GM12891 (cell line): Measurements from ENCODE around the gene DNALI1.
"Not testable (repeated sequence)": the region's sequence is repeated elsewhere in the genome, so short reads cannot be mapped to it uniquely, and the experiment has no call there.

Experiments used
- DNase-seq: peaks from one replicate; pipeline ENCODE4 v3.0.0; 2011; ENCODE audit warnings: low spot score; ENCODE audit not compliant: insufficient read length
- FAIRE-seq: peaks from 2 replicates; lab custom pipeline; 2011; peaks lifted over from hg19 to GRCh38; lab: Jason Lieb, UNC
- PAX5 ChIP-seq: IDR thresholded peaks from 2 replicates; pipeline ENCODE4 v1.6.1; 2011; ENCODE audit warnings: low read length, moderate library complexity, mild to moderate bottlenecking; ENCODE audit not compliant: insufficient read depth, severe bottlenecking
- POLR2A ChIP-seq: IDR thresholded peaks from 2 replicates; pipeline ENCODE4 v1.6.1; 2011; ENCODE audit warnings: low read depth, low read length, control low read depth
- POLR2AphosphoS5 ChIP-seq: IDR thresholded peaks from 2 replicates; pipeline ENCODE4 v1.6.1; 2011; ENCODE audit warnings: low read depth, low read length, control low read depth
- POU2F2 ChIP-seq: IDR thresholded peaks from 2 replicates; pipeline ENCODE4 v1.6.1; 2011; ENCODE audit warnings: low read depth, mild to moderate bottlenecking, control low read depth, low read length, moderate library complexity
- SPI1 ChIP-seq: IDR thresholded peaks from 2 replicates; pipeline ENCODE4 v1.6.1; 2011; ENCODE audit warnings: low read depth, low read length, control low read depth
- TAF1 ChIP-seq: IDR thresholded peaks from 2 replicates; pipeline ENCODE4 v1.6.1; 2011; ENCODE audit warnings: low read depth, low read length, control low read depth

Gene DNALI1

DNA sequence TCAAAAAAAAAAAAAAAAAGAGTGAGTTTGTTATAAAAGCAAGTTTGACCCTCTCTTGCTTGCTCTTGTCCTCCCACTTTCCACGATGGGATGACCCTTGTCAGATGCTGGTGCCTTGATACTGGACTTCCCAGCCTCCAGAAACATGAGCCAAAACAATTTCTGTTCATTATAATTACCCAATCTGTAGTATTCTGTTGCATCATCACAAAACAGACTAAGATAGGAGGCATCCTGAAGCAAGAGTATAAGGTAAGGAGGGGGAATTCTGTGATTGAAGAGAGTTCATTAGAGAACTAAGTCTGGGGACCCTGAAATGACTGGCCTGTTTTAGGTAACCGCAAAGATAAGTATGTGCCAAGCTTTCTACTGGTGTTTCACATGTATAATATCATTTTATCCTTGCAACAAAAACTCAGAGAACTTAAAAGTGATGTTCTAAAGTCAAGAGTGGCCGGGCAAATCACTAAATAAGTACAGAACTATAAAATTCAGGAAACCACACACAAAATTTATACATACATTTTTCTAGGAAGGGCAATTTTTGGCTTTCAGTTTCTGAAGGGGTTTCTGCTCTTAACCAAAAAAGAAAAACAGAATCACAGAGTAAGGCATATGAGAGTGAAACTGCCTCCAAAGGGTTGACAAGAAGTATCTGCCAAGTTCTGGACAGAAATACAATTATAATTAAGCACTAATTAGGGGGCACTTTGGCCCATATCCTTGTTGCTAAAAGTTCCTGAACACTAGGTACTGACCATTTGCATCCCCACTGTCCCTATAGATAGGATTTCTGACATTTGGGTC is 14.0 kb downstream of the DNALI1 start:
- TF ChIP-seq POLR2A (no peak), POLR2AphosphoS5 (no peak), POU2F2 (no peak), TAF1 (no peak)
- FAIRE-seq (no peak), DNase-seq (no peak)

DNA sequence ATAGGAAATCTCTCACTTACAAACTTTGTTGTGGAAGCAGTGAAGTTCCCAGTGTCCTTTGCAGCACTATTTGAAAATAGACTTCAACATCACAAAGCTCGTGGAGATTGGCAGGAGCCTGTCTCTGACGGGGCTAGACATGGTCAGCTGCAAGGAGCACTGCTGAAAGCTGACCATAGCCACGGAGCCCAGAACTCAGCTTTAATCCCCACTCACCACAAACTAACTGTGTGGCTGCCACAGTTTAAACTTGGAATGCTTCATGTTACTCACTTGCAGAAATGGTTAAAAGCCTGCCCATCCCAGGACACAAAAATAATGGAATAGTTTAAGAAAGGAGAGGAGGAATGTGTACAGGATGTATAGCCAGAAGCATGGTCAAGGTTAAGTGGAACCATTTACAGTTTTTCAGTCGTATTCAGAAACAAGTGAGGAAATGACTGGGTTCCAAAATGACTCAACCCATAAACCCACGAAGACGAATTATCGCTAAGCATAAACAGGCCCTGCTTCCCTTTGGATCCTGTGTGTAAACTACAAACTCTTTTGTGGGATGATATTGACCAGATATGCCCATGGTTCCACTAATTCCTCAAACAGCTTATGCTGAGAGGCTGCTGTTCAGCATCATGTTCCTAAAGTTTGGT is 18.2 kb downstream of the DNALI1 start:
- DNase-seq (no peak), FAIRE-seq (no peak)
- TF ChIP-seq SPI1 (peak; percentile 44), POLR2AphosphoS5 (no peak)

DNA sequence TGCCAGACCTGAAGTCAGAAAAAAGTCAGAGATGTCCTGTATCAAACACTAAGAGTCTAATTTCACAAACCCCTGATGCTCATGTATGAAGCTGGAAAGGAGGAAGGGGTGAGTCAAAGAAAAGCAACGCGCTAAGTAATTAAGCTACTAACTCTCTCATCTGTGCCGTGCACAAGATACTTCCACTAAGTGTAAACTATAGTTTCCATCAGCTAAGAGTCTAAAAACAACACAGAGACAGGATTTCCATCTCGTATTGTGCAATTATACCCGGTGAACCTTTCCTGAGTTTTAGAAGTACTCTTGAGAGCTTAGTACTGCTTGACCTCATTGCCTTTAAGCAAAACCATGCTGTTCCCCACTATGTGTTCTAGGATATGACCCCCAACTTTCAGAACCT is 19.0 kb downstream of the DNALI1 start:
- FAIRE-seq (no peak), DNase-seq (no peak)
- TF ChIP-seq POLR2A = no peak
- TF ChIP-seq POLR2AphosphoS5 = no peak
- TF ChIP-seq POU2F2 = no peak
- TF ChIP-seq SPI1 = no peak
- no peak for TF ChIP-seq PAX5
- TF ChIP-seq TAF1 = no peak

DNA sequence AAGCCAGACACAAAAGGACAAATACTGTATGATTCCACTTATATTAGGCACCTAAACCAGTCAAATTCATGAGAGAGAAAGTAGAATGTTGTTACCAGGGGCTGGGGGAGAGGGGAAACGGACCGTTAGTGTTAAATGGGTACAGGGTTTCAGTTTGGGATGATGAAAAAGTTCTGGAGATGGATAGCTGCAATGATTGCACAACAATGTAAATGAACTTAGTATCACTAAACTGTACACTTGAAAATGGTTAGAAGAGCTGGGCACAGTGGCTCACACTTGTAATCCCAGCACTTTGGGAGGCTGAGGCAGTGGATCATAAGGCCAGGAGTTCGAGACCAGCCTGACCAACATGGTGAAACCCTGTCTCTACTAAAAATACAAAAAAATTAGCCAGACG is 27.8 kb downstream of the DNALI1 start:
- FAIRE-seq, DNase-seq: not testable (repeated sequence)

DNA sequence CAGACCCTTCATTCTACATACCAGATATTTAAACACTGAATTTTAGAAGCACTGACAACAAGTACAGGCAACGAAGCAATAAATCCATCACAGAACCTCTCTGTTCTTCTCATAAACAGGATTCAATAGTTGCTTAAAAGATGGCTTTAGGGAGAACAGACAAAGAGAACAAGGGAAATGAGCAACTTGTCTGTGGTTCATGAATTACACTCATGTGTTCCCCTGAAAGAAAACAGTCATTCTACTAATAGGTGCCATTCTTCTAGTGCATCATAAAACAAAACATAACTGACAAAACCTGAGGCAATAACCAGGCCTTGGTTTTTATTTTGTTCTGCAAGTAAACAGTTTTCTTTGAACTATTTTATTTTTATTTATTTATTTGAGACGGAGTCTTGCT is 32.2 kb downstream of the DNALI1 start:
- FAIRE-seq (no peak), DNase-seq (no peak)

DNA sequence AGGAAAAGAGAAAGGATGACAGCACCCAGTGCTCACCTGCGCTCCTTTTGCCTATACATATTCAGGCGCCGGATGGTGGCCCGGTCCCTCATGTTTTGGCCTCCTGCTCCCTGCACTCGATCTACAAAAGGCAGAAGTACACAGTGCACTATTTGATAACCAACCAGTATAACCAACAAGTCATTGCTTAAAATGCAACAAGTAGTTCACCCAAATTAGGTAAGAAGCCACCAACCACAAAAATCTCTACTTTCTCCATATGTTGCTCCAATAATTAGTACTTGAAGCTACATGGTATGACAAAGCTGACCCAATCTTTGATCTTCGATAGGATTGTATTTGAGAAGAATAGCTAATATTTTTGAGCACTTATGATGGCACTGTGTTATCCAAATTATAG is 37.0 kb downstream of the DNALI1 start:
- TF ChIP-seq POLR2AphosphoS5 (no peak), TAF1 (no peak), POLR2A (no peak), SPI1 (no peak), POU2F2 (no peak), PAX5 (no peak)
- DNase-seq (no peak), FAIRE-seq (no peak)

More for the DNA sequence above, 32.2 kb downstream of the DNALI1 start:
- TF ChIP-seq TAF1 = no peak
- no peak for TF ChIP-seq SPI1
- no peak for TF ChIP-seq POLR2AphosphoS5
- TF ChIP-seq POLR2A = no peak
- no peak for TF ChIP-seq POU2F2
- TF ChIP-seq PAX5 = no peak

DNA sequence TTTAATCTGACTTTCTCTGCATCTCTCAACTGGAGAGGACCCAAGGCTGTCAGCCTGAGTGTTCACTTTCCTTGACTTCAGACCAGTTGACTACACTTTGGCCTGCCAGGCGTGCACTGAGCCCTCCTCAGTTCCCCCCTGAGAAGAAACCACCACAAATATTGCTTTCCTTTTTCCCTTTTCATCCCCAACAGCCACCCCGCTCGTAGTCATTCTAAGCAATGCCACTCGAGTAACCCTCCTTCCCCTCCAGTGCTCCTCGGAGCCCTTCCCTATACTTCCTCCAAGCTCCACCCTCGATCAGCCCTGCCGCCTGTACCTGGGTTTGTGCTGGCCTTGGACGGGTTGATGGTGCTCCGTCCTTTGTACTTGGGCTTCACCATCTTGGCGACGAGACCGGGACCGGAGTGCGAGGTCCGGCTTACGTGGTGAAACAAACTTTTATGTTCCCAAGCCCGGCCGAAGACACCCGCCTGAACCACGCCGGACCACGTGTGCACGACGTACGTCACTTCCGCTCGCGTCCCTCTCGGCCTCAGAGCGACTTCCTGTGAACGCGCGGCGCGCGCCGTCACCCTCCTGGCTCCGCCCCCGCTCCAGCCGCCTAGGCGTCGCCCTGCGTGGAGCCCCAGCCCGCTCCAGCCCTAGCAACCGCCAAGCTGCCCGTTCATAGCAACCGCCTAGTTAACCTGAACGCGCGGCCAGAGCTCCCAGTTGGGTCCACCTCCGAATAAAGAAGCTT is 38.9 kb downstream of the DNALI1 start, which contains the start of gene GNL2:
TSS of gene GNL2 (minus strand) at position 498 of the 742 bp plus-strand sequence. CDS start at position 383, 115 bp downstream.
- FAIRE-seq (peak; percentile 99), DNase-seq (peak; percentile 94)
- TF ChIP-seq TAF1 = peak; percentile 77
- TF ChIP-seq POLR2A = peak; percentile 93
- TF ChIP-seq POU2F2 = no peak
- TF ChIP-seq SPI1 = peak; percentile 19; the same call in 1 of the 2 replicates
- TF ChIP-seq PAX5 = no peak
- TF ChIP-seq POLR2AphosphoS5 = peak; percentile 96

DNA sequence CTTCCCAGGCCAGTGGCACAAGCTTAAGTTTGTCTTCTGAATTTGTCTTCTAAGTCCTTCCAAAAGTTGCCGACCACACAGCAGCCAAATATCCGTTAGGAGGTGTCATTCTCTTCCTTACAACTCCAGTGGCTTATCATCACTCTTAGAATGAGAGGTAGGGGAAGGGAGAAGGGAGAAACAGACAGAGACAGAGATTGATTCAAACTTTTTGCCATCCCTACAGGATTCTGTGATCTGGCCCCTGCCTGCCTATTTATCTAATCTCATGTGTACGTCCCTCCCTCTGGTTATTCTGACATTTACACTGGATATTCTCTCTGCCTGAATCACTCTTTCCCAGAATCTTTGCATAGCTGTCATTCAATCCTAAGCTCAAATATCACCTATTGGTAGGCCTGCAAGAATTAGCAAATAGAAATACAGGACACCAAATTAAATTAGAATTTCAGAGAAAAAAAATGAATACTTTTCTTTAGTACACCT is 39.5 kb downstream of the DNALI1 start:
- TF ChIP-seq POU2F2 (no peak), TAF1 (no peak), PAX5 (no peak), POLR2A (no peak), POLR2AphosphoS5 (no peak), SPI1 (no peak)
- DNase-seq (no peak), FAIRE-seq (no peak)

DNA sequence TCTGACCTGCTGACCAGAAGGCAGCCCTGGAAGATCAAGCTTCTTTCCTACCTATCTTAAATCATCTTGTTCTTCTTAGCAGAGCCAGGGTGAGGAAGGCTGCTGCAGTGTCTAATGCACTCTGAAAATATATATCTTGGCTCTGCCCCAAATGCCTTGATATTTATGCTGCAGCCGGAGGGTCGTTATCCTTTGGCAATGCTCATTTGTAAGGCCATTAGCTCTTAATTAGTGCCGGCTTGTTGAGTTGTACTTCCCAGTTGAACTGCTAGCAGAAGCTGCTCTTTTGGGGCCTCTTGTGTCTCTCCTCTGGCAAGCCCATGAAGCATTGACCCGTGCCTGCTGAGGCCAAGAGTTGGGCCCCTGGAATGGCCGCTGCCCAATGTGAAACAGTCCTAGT is 43.2 kb downstream of the DNALI1 start:
- DNase-seq = no peak
- FAIRE-seq = no peak
- TF ChIP-seq POLR2A = no peak
- TF ChIP-seq PAX5 = no peak
- no peak for TF ChIP-seq SPI1
- no peak for TF ChIP-seq TAF1
- no peak for TF ChIP-seq POLR2AphosphoS5
- TF ChIP-seq POU2F2 = no peak

DNA sequence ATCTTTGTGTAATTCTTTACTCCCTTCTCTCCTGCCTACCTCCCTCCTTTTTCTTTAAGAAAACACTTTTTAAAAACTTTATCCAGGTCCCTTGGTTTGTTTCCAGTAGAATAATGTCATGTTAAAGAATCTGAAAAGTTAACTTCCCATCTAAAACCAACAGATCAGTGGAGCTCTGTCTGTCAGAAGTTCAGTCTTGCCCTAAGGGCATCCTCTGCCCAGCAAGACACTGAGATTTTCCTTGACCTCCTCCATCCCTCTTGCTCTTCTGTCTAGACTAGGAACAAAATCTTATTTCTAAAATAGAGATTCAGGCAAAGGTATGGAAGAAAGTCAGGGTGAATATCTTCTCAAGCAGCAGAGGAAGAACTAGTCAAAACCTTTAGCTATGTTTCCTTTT is 44.7 kb downstream of the DNALI1 start:
- FAIRE-seq (no peak), DNase-seq (no peak)
- no peak for TF ChIP-seq PAX5
- TF ChIP-seq POLR2A = no peak
